Medulla oblongata (tissue), 1 donor: ENCODE measurements around the gene ERC2.
A peak's percentile ranks its signal among the peaks of the same experiment; 100 is the strongest.
"Not testable (repeated sequence)": the region's sequence is repeated elsewhere in the genome, so short reads cannot be mapped to it uniquely, and the experiment has no call there.

Experiments
- DNase-seq: peaks from one replicate; pipeline ENCODE4 v3.0.0-alpha.2; 2015; ENCODE audit errors: extremely low spot score

The ERC2 gene

DNA sequence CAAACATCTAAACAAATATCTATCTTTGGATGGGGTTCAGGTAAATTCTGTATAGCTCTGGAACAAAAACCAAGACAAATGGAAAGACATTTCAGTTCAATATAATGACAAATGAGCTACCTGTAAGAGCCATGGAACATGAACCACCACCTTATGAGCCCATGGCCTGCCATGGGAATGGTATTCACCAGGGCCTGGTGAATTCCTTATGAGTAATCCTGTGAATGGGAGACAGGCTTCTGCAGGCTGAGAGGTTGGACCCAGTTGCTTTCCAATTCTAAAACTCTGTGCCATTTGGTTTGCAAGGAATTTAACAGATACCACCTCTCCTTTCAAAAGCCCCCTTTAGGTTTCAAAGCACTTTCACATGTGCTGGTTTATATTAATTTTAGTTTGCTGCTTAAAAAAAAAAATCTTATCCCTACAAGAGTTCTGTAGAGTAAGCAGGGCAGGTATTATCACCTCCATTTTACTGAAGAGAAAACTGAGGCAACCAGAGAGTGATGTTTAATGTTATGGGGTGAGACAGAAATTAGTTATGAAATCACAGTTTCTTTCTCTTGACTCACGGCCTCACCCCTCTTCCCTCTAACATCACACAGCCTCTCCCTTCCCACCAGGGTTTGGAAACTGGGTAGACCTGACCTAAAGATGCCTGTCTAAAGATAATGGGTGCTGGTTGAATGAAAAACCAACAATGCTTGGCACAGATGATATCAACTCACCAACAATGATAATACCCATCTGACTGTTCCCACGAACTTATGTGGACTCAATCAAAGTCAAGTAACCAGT is 583.6 kb downstream of the ERC2 start:
- DNase-seq = no peak

- no peak for DNase-seq
Observed at GRCh38 chr3:55884066-55884465, 584.2 kb downstream of the ERC2 start.

GRCh38 chr3:55882006-55882405 is 586.3 kb downstream of the ERC2 start:
- no peak for DNase-seq

- DNase-seq = no peak
Observed at GRCh38 chr3:55880357-55880756, 587.9 kb downstream of the ERC2 start.

- no peak for DNase-seq
Observed at GRCh38 chr3:55879901-55880331, 588.4 kb downstream of the ERC2 start.

DNA sequence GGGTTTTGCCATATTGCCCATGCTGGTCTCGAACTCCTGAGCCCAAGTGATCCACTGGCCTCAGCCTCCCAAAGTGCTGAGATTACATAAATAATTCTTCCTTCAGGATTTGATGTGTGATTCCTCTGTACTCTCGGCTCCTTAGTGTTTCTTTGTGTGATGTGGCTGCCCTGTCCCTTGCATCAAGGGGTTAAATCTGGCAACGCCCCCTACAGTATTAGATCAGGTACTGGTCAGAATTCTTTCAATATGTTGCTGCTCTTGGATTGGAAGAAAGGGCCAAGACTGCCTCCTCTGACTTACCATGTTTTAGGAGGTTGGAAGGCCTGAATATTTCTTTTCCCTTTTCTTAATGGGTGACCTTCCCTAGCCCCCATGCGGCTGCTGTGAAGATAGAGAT is 590.6 kb downstream of the ERC2 start:
- DNase-seq = no peak

GRCh38 chr3:55876560-55876959 is 591.7 kb downstream of the ERC2 start:
- no peak for DNase-seq

- no peak for DNase-seq
Observed at GRCh38 chr3:55875113-55875512, 593.2 kb downstream of the ERC2 start.

DNA sequence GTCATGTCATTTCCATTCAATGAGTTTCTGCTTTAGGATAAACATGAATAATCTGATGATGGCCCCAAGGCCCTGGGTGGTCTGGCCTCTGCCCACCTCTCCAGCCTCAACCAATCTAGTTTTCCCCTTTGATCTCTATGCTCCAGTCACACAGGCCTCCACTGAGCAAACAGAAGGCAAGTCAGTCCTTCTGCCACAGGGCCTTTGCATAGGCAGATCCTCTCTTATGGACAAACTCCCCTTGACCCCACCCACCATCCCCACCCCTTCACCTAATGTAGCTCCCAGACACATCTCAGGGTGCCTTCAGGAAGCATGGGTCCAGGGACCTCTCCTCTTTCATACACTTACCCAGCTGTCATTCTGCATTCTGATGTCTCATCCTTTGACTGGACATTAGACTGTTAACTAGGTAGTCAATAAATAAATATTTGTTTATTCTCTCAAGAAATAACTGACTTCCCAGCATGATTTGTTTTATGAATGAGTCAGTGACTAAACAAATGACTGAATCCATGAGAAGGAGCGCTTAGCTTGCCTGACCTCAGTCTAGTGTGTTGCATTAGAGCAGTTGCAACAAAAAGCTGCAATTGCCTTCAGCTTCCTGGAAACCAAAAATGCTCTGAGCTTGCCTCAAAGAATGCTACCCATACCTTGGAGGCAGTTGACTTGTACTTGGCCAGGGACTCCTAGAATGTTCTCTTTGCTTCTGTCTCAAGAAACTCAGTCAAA is 594.6 kb downstream of the ERC2 start:
- DNase-seq = no peak

- DNase-seq = no peak
Observed at GRCh38 chr3:55870594-55870993, 597.7 kb downstream of the ERC2 start.

DNA sequence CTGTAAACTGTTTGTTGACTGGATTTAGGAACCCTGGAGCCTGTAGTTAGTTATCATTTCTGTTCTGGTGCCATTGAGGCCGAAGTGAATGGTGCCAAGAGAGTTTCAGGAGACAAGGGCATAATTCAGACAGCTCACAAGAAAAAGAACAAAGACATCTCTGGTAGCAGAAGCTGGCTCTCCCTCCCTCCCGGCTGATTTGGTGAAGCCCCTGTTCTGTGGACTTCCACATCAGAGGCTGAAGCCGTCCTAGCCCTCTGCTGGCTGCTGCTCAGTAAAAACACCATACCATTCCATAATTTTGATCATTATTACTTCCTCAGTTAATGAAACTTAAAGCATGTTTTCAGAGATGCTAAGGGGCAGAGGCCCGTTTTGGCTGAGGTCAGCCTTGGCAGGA is 599.9 kb downstream of the ERC2 start:
- DNase-seq = peak; percentile 74

DNA sequence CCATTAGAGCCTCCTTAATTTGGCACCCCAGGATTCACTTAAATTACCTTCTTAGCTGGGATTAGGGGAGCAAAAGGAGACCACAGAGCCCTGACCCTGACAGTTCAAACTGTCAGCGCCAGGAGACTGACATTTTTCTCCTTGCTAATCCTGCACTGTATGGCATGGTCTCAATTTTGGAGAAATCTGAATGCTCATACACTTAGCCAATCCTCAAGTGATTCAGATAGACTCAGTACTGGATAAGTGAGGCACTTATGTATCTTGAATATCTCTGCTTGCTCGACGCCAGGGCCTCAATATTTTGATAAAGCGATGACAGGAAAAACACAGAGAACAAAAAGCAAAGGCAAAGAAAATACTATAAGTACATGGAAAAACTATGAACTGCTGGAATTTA is 605.2 kb downstream of the ERC2 start:
- no peak for DNase-seq

DNA sequence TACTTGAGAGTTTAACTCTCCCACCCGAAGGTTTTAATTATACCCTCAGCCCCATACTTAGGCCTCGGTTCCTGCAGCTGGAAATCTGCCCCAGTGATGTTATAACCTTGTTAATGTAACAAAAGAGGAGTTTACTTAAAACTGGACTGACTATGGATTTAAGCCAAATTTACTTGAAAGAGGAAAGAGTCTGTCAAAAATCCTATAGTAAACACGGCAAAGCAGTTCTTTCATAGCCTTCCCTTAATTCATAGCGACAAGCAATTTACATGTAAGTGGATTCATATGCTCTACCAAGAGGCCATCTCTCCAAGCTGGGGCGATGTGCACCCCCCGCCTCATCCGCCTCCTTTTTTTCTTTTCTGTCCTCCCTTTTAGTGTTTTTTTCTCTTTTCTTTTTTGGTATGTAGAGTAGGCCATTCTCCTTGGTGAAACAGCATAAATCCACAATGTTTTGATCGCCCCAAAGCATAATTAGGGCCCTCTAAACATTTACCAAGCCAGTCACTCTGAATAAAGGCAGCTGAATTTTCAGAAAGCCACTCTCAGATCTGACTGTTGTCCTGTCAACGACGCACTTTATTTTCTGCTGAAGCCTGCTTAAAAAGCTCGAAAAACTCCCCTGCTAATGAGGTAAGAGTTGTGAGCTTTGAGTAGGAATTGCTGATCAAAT is 608.1 kb downstream of the ERC2 start:
- peak; percentile 42 for DNase-seq

GRCh38 chr3:55859305-55859704 is 609.0 kb downstream of the ERC2 start:
- DNase-seq = no peak

DNA sequence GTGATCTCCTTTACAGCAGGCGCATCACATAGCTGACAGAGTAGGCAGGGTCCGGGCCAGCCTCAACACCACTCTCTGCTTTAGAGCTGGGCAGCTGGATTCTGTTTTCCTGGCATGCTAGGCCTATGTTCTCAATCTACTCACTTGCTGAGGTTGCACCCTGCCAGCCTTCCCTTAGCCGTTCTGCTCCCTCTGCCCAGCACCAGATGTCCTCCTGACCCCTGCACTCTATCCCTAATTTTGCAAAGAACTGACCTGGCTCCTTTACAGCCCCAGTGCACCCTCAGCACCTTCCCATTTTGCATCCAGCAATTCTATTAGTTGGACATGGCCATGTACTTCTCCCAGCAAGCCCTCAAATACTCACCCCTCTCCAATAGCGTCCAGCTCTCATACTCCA is 609.5 kb downstream of the ERC2 start:
- no peak for DNase-seq

GRCh38 chr3:55858302-55858701 is 610.0 kb downstream of the ERC2 start:
- DNase-seq = no peak

DNA sequence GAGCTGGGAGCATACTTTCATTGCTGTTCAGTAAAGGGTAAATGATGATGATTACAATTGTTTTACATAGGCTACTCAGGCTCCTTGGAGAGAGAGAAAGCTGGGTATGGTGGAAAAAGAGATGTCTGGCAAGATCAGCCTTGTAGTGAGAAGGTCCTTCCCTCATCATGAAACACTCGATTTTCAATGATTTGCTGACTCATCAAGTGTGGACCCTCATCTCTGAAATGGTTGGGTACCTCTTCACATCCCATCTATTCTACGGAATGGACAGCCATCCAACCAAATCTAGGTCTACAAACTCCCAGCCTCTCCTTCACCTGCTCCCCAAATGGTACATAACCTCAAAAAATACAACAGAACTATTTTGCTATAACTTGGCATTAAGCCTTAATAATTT is 610.6 kb downstream of the ERC2 start:
- DNase-seq = no peak

GRCh38 chr3:55855311-55855710 is 613.0 kb downstream of the ERC2 start:
- DNase-seq = no peak

- no peak for DNase-seq
Observed at GRCh38 chr3:55854494-55854893, 613.8 kb downstream of the ERC2 start.

DNA sequence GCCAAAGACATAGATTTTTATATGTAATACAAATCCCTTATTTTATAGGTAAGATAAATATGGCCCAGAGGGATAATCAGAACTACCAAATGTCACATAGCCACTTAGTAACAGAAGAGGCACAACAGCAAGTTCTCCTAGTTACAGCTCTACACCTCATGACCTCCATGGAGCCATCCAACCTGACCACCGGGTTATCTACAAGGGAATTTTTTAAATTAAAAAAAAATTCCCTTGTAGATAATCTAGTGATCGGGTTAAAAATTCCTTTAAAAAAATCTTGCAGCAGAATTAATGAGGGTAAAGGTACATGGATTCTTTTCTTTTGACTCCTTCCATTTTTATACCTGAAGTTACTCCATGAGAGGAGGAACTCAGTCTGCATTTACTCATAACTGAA is 615.9 kb downstream of the ERC2 start:
- no peak for DNase-seq

DNA sequence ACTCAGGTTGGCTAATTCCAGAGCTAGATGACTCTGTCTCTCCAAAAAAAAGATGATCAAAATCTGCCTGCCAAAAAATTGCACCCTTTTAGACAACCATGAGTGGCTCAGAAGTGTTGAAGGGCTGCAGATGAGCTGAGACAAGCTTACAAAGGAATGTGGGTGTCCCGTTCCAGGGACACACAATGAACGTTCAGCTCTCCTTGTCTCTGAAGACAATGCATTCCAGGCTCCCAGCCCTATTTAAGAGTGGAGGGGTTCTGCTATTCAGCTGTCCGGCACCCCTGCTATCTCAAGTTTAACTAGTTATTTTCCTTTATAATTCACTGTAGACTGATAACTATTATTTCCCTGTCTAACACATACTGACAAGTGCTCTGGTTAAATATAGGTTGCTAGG is 626.1 kb downstream of the ERC2 start:
- DNase-seq = no peak

DNA sequence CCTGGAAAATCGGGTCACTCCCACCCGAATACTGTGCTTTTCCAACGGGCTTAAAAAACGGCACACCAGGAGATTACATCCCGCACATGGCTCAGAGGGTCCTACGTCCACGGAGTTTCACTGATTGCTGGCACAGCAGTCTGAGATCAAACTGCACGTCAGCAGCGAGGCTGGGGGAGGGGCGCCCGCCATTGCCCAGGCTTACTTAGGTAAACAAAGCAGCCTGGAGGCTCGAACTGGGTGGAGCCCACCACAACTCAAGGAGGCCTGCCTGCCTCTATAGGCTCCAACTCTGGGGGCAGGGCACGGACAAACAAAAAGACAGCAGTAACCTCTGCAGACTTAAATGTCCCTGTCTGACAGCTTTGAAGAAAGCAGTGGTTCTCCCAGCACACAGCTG is 636.4 kb downstream of the ERC2 start:
- DNase-seq = not testable (repeated sequence)

- no peak for DNase-seq
Observed at GRCh38 chr3:55828712-55829111, 639.6 kb downstream of the ERC2 start.
